GM18951 (cell line): ENCODE measurements around the gene PRRX2.
"Not testable (repeated sequence)": the region's sequence is repeated elsewhere in the genome, so short reads cannot be mapped to it uniquely, and the experiment has no call there.

Experiments used
- POLR2A ChIP-seq: IDR thresholded peaks from 4 replicates; pipeline ENCODE4 v1.6.1; 2011; ENCODE audit warnings: mild to moderate bottlenecking; ENCODE audit not compliant: insufficient read length, insufficient read depth; ENCODE audit errors: extremely low read depth
- in situ Hi-C: fragments of 300-500 bp; cut with MboI; formaldehyde crosslinking; loops from one replicate; pipeline ENCODE4 v1.12.0; 2022; ENCODE audit warnings: low sequenced_read_pairs, mixed read lengths, inconsistent platforms; ENCODE audit not compliant: unreplicated experiment

Gene PRRX2

GRCh38 chr9:129752900-129753729 is 87.7 kb downstream of the PRRX2 start, which contains the start of gene PTGES:
Gene PTGES, minus strand, starts transcription at chr9:129753042. Its CDS starts 30 bp downstream, at chr9:129753012.
- in situ Hi-C loops, result no loop called here
- TF ChIP-seq POLR2A, result no peak

- in situ Hi-C loops, result no loop called here
- no peak for TF ChIP-seq POLR2A
Measured at GRCh38 chr9:129755151-129755550, 89.7 kb downstream of the PRRX2 start.

- in situ Hi-C loops, result no loop called here
- no peak for TF ChIP-seq POLR2A
Measured at GRCh38 chr9:129756191-129756590, 90.7 kb downstream of the PRRX2 start.

DNA sequence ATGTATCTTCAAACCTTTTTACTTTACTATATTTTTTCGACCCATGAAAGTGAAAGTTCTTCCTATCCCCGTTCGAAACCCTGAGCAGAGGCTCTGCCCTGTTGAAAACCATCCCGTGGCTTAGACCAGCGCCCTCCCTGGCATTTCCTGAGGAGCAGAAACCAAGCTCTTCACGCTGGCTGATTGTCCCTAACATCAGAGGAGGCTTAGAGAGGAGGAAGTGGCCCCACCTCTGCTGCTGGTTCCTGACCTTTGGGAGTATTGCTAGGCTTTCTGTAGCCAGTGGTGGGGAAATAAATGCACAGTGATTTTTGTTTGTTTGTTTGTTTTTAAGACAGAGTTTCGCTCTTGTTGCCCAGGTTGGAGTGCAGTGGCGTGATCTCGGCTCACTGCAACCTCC is 91.6 kb downstream of the PRRX2 start:
- in situ Hi-C loops, result no loop called here
- no peak for TF ChIP-seq POLR2A

GRCh38 chr9:129759319-129759718 is 93.9 kb downstream of the PRRX2 start:
- in situ Hi-C loops, result no loop called here
- TF ChIP-seq POLR2A, result no peak

- in situ Hi-C loops, result no loop called here
Measured at GRCh38 chr9:129759804-129760502, 94.5 kb downstream of the PRRX2 start.

DNA sequence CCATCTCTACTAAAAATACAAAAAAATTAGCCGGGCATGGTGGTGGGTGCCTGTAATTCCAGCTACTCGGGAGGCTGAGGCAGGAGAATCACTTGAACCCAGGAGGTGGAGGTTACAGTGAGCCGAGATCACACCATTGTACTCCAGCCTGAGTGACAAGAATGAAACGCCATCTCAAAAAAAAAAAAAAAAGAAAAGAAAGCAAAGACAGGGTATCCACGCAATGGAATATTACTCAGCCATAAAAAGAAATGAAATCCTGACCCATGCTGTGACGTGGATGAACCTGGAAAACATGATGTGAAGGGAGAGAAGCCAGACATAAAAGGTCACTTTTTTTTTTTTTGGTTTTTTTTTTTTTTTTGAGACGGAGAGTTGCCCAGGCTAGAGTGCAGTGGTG is 95.3 kb downstream of the PRRX2 start:
- in situ Hi-C loops, result not testable (repeated sequence)

More at GRCh38 chr9:129759804-129760502, 94.5 kb downstream of the PRRX2 start:
- TF ChIP-seq POLR2A, result no peak

DNA sequence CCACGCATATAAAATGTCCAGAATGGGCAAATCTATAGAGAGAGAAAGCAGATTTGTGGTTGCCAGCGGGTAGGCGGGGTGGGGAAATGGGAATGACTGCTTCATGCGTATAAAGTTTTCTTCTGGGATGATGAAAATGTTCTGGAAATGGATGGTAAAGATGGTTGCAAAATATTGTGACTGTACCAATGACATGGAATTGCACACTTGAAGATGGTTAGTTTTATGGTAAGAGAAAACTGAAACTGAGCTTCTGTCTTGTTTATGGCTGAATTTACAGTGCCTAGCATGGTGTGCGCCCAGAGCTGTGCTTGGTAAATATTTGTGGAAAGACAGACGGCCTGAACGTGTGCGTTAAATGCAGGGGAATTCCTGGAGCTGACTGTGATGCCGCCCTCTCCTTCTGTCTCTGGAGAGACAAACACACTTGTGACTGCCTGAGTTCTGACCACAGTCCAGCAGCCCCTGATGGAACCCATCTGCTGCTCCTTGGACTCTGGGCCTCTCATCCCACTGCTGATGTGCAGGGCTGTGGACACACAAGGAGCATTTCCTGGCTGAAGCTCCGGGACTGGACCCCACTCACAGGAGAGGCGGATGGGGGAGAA is 96.0 kb downstream of the PRRX2 start:
- in situ Hi-C loops, result no loop called here
- TF ChIP-seq POLR2A, result no peak

GRCh38 chr9:129761901-129762369 is 96.5 kb downstream of the PRRX2 start:
- in situ Hi-C loops, result no loop called here
- TF ChIP-seq POLR2A, result no peak

DNA sequence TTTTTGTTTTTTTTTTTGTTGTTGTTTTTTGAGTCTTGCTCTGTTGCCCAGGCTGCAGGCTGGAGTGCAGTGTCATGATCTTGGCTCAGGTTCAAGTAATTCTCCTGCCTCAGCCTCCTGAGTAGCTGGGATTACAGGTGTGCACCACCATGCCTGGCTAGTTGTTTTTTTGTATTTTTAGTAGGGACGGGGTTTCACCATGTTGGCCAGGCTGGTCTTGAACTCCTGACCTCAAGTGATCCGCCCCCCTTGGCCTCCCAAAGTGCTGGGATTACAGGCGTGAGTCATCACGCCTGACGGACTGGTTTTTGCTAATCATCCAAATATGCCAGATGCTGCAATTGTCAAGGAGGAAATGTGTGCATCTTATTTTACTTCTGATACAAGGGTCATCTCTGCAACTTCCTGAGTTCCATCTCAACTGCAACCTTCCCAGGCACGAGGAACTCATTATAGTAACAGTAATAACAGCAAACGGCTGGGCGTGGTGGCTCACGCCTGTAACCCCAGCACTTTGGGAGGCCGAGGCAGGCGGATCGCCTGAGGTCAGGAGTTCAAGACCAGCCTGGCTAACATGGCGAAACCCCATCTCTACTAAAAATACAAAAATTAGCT is 97.0 kb downstream of the PRRX2 start:
- in situ Hi-C loops, result not testable (repeated sequence)

DNA sequence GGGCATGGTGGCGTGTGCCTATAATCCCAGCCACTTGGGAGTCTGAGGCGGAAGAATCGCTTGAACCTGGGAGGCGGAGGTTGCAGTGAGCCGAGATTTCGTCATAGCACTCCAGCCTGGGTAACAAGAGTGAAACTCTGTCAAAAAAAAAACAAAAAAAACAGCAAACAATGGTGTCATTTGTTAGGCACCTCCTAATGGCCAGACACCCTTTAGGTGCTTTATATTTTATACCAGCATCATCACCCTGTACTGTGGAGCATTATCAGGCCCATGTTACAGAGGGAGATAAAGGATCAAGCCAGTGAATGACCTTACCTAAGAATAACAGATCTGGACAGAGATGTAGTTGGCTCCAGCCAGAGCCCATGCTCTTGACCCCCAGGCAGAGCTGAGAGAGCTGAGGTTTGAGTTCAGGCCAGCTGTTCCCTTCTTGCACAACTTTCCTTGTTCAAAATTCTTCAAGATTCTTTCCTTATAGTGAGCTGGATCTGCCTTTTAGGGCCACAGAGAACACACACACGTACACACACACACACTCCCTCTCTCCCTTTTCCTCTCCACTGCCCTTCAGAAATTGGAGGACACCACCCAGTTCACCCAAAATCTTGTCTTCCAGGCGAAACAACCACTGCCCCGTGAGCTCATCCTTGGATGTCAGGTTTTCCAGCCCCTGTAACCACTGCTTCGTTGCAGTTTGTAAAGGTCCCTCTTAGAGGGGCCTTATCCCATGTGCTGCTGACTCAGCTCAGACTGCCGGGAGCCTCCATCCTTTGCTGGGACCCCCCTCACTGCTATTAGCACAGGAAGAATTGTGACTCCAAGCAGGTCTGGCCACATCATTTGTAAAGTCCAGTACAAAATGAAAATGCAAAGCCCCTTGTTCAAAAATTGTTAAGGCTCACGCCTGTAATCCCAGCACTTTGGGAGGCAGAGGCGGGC is 97.8 kb downstream of the PRRX2 start:
- no peak for TF ChIP-seq POLR2A
- in situ Hi-C loops, result no loop called here

GRCh38 chr9:129765764-129766317 is 100.4 kb downstream of the PRRX2 start:
- in situ Hi-C loops, result no loop called here
- TF ChIP-seq POLR2A, result no peak
